NCI-H1105 treated with DMSO at 0.1 percent for 48 hours (cell line): ENCODE data around the gene LRP2.
"Not testable (repeated sequence)": the region's sequence is repeated elsewhere in the genome, so short reads cannot be mapped to it uniquely, and the experiment has no call there.

ENCODE experiments used
- DNase-seq: peaks from one replicate; lab custom pipeline; 2025; lab: John Stamatoyannopoulos, UW

The LRP2 gene

GRCh38 chr2:169348321-169349024 is 13.9 kb downstream of the LRP2 start:
- no peak for DNase-seq

GRCh38 chr2:169345486-169346437 is 16.6 kb downstream of the LRP2 start:
- DNase-seq = no peak

GRCh38 chr2:169344736-169345485 is 17.4 kb downstream of the LRP2 start:
- DNase-seq = no peak

GRCh38 chr2:169343202-169343601 is 19.1 kb downstream of the LRP2 start:
- no peak for DNase-seq

- no peak for DNase-seq
These were observed 22.7 kb downstream of the LRP2 start for GRCh38 chr2:169339657-169340056.

GRCh38 chr2:169336695-169337094 is 25.6 kb downstream of the LRP2 start:
- no peak for DNase-seq

- DNase-seq = no peak
These were observed 31.7 kb downstream of the LRP2 start for GRCh38 chr2:169330555-169331198.

- peak; percentile 92 for DNase-seq
These were observed 32.4 kb downstream of the LRP2 start for GRCh38 chr2:169329688-169330554.

- DNase-seq = no peak
These were observed 33.5 kb downstream of the LRP2 start for GRCh38 chr2:169328785-169329184.

- not testable (repeated sequence) for DNase-seq
These were observed 34.5 kb downstream of the LRP2 start for GRCh38 chr2:169327837-169328236.

GRCh38 chr2:169325886-169326285 is 36.4 kb downstream of the LRP2 start:
- not testable (repeated sequence) for DNase-seq

GRCh38 chr2:169324581-169325260 is 37.6 kb downstream of the LRP2 start:
- DNase-seq = no peak

GRCh38 chr2:169323841-169324240 is 38.5 kb downstream of the LRP2 start:
- no peak for DNase-seq

- no peak for DNase-seq
These were observed 41.8 kb downstream of the LRP2 start for GRCh38 chr2:169320561-169320960.

- DNase-seq = no peak
These were observed 47.0 kb downstream of the LRP2 start for GRCh38 chr2:169315357-169315756.

GRCh38 chr2:169308349-169308748 is 54.0 kb downstream of the LRP2 start:
- DNase-seq = not testable (repeated sequence)

- not testable (repeated sequence) for DNase-seq
These were observed 57.6 kb downstream of the LRP2 start for GRCh38 chr2:169304689-169305088.

GRCh38 chr2:169303579-169304305 is 58.6 kb downstream of the LRP2 start:
- DNase-seq = no peak

GRCh38 chr2:169302364-169302763 is 60.0 kb downstream of the LRP2 start:
- DNase-seq = no peak
